Measurements from ENCODE around the gene GAS7.

GAS7 gene

DNA sequence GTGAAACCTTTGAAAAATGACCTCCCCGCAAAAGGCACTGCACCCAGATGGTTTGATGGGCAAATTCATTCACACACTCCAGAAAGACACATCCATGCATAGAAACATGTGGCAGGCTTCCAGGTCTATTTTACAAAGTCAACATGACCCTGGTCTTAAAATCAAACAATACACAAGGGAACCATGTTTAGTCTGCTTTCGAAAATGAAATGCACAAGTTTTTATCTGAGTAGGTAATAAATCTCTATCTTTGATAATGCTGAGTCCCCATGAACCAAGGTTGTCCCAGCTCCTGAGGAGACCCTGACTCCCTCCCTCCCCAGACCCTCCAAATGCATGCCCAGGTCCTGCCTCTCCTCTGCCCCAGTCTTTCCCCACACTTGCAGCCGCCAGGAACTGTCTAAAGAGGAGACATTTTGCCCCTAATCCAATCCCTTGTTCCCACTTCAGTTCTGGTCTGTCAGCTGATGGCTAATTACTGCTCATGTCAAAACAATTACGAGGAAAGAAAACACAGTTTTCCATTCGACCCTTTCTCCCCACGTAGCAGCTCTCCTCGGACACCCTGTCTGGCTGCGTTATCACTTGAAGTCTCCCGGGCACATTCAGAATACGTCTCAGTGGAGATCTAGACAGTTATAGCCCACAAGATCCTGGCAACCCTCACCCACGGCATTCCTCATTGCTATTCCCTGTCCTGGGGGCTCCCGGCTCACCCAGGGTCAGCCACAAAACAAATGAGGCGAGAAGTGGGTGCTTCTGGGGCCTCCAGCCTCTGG, 224.5 kb downstream of the GAS7 start:
- DNase-seq: no peak

DNA sequence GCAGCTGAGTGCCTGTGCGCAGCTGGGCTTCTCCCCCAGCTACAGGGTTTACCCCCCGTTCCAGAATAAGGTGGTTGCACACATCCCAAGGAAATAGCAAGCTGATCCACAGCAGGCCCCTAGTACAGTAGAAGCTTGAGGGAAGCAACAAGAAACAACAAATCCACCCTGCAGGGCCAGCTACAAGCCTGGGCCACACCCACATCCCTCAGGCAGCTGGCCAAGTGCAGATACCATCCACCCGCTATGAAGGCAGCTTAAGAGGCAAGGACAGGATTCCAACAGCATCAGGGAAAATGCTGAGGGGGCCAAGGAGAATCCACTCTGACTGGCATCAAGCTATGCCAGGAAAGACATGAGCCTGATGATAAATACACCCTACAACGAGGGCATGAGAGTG, 226.4 kb downstream of the GAS7 start:
- DNase-seq: peak; percentile 21

DNA sequence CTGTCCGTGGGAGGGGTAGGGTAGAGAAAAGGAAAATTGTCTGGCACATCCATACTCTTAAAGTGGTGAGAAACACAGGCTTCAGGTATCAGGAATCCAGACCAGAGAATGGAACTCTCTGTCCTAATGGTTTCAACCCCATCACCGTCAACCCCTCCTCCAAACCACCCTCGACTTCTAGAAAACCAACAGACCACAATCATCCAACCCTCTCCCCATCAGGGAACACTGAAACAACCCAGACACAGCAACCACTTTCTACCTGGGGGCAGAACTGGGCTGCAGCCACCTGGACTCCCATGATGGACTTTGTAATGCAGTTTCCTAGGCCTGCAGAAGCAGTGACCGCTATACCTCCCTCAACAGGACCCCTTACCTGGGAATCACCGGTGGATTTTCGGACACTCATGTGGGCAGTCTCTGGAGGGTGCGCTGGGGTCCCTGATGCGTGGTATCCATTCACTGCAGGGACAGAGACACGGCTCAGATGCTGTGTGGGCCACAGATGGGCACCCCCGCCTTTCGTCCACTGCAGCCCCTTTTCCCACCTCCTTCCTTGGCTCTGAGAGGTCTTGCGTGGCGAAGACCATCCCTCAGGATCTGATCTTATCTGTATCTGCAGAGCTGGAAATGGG, 229.0 kb downstream of the GAS7 start:
- no peak for DNase-seq

DNA sequence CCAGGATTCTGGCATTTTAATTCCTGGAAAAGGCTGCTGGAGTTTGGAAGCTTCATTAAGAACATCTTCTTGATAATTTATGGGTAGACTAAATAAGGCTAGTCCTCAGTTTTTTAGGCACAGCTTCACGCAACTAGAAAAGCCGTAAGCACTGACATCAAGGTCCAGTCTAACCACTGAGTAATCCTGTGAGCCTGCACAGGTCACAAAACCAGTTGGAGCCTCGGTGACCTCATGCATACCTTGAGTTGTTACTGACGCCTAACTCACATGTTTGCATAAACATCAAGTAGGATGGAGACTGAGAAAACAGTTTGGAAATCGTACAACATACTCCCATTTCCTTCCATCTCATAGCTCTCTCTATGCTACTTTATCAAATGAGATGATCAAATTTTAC, 229.5 kb downstream of the GAS7 start:
- DNase-seq: no peak

DNA sequence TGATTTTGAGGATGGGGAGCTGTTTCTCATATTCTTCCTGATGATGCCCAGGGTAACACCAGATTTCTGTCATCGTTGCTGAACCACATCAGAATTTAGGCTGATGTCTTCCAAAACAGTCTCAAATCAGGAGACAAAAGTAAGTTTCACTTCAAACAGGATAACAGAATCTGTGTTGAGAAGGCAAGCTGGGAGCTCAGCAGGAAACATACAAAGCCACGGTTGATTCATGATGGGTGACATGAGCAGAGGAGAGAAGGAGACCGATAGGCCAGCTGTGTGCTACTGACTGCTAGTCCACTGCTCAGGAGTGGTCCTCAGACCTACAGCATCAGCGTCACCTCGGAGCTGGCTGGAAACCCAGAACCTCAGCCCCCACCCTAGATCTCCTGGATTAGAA, 230.4 kb downstream of the GAS7 start:
- DNase-seq: no peak

DNA sequence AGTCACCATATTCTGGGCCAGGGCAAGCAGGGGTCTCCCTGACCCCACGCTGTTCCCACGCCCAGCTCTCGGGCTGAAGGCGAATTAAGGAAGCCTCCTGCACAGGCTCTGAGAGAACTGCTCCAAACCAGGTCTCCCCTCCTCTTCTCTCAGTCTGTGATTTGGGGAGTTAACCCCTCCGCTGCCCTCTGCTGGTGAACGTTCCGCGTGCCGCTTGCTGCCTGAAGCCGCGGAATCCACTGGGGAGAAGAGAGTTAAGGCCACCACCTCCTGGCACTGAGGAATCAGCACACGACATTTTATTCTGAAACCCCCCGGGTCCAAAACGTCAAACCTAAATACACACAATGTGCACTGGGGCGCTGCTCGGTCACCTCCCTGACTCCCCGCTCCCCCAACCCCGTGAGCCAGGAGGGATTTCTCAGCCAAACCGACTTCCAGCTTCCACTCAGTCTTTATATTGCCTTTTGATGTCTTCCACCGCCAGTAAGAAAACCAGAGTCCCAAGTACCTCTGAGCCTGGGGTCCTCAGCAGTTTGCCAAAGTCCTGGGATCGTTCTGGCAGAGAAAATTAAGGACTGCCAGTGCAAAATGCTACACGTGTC, 238.9 kb downstream of the GAS7 start:
- peak; percentile 42 for DNase-seq

DNA sequence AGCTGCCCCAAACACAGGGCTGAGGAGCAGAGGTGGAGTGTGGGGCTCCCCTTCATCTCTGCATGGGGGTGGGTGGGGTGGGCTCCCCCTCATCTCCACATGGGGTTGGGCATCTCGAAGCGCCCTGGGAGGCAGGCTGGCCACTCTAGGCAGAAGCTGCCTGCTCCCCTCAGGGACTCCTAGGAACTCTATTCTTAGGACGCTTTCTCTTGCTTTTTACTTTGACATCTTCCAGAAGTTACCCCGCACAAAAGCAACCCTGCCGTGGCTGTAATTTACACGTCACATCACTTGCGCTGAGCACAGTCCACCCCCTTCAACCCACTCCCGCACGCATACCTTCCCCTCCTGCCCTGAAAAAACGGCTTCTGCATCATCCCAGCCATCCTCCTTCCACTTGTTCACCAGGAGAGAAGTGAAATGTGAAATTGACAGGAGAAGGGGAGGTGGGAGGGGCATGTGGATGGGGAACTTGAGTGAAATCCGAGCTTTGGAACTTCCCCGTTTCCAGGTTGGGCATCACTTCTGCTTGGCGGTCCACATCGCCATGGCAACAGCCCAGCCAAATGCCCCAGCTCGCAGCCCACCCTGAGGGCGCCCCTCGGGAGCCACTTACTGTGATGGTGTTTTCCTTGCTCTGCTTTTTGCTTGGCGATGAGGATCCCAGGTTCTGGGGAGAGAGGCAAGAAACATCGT, 239.7 kb downstream of the GAS7 start:
- DNase-seq: no peak

DNA sequence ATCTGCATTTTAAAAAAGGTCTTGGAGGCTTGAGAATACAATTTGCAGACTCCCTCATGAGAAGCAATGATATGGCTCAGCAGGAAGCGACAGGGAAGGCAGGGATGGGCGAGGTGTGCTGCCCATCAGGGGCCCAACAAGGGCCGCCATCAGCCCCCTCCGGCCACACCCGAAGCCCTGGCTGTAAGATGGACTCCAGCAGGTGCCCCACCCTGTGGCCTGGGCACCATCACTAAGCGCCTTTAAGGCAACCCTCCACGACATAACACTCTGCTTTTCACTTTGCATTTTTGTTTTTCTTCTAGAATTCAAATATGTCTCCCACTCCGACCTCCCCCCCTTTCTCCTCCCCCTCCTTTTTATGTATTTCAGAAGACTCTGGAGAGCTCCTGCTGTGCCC, 241.2 kb downstream of the GAS7 start:
- no peak for DNase-seq

DNA sequence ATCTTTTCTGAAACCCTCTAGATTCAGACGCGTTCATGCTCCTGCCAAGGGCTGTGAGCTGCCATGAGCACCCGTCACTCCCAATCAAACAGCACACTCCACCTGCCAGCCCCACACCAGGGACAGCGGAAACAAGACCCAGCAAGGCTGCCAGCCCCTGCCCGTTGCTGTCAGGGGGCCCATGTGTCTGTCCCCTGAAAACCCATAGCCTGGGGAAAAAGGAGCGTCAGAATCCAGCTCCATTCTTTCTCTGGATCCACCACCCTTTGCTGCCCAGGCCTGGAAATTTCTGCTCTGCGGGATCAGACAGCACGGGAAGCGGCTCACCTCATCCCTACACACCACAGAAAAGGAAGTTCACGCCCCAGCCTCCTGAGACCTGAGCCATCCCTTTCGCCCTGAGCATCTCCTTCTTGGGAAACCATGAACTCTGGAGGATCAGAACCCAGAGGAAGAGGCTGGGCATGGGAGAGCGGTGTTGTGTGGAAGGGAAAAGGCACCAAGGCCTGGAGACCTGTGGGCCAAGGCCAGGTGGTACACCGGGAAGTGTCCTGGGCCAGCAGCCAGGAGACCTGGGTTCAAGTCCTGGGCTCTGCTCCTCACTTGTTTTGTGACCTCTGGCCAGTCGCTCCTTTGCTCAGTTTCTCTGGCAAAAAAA, 241.8 kb downstream of the GAS7 start:
- DNase-seq: no peak

DNA sequence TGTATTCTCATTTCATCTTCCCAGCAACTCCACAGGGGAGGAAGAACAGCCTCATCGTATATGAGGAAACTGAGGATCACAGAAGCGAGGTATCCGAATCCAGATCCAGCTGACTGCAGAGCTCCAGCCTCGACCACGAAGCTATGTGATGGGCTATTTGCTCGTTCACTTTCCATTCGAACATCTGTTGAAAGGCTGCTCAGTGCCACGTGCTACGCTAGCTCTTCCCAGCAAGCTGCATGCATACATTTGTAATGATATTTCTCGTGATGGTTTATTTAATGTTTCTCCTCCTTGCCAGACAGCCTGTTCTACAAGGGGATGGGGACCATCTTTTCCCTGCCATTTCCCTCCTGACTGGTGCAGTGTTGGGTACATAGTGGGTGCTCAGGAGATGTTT, 244.9 kb downstream of the GAS7 start:
- DNase-seq: no peak

DNA sequence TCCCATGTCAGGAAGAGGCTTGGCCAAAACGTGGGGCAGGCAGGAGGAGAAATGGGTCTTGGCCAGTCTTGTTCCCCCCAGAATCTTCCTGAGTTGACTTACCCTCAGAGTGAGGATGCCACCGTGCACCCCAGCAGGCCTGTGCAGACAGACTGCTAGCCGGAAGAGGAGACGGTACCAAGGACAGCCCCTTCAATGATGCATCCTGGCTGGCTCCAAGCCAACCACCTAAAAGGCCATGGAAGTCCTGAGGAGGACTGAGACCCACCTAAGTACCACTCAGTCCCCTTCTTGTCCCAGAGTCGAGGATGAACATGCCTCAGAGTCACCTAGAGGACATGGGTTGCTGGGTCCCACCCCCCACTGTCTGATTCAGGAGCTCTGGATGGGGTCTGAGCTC, 246.6 kb downstream of the GAS7 start:
- DNase-seq: no peak

DNA sequence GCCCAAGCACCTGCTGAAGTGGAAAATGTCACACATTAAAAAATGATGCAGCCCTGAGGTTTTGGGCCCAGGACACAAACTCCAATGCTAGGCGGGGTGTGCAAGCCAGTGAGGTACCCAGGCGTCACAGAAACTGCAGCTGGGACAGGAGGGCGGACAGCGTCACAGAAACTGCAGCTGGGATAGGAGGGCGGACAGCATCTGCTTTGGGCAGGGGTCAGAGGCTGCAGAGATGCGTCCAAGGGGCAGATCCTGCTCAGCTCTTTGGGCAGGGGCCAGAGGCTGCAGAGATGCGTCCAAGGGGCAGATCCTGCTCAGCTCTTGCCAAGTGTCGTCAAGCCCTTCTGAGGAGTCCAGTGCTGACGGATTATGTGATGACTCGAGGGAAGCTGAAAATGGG, 249.5 kb downstream of the GAS7 start:
- no peak for DNase-seq

DNA sequence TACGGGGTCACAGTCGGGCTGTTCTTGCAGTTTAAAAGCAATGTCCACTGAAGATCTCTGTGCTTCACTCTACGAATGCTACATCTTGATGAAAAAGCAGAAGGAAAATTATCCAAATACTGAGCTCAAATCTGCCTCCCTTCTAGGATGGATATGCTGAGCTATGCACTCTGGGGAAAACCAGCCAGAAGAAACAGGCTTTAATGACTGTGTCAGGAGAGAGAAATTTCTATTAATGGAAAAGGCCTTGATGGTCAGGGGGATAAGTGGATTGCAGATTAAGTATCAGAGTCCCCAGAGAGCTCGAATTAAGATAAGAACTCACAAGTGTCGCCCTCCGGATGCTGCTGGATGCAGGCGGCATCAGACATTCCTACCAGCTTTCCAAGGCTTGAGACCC, 253.7 kb downstream of the GAS7 start:
- DNase-seq: no peak

DNA sequence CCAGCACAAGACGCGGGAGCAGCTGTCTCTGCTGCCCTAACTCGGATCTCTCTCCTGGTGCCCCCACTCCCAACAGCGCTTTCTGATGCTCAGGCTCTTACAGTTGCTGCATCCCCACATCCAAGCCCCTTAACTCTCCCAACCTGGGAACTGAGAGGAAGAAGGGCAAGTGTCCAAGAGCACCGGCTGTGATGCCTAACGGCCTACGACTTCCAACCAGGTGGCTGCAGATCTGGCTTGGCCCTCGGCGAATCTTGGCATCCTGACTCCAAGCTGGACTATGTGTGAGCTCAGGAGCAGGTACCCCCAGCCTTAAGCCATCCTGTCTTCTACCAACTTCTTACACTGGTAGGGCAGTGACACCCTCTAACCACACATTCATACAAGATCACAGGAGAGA, 255.1 kb downstream of the GAS7 start:
- no peak for DNase-seq

DNA sequence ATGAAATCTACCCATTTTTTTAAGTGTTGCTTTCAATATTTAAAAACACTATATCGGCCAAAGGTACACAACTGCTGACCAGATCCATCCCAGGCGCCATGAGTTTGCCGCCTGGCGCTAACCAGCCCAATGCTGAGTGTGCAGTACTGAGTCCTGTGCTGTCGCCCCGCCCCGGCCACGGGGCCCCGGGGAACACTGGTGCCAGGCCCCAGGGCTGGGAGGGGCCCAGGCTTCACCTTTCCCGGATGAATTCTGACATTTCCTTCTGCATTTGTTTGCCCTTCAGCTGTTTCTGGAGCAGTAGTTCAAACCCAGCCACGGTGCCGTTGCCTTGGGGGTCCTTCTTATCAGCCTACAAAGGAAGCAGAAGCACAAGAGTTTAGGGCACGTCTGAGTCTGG, 255.5 kb downstream of the GAS7 start:
- DNase-seq: no peak

DNA sequence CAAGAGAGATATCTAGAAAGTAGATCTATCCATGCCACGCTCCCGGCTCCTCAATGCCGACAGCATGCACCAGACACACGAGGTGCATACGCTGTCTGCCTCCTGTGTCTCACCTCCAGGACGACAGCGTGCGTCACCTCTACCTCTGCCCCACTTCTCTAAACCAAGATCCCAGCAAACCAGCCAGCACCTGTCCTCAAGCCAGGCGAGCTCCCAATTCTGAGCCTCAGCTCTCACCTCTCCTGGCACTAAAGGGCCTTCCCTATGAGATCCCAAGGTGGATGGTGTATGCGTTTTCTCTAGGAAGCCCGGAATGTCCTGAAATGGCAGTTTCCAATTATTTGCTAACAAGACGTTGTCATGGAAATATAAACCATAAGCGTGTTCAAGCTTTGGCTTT, 257.1 kb downstream of the GAS7 start:
- no peak for DNase-seq

DNA sequence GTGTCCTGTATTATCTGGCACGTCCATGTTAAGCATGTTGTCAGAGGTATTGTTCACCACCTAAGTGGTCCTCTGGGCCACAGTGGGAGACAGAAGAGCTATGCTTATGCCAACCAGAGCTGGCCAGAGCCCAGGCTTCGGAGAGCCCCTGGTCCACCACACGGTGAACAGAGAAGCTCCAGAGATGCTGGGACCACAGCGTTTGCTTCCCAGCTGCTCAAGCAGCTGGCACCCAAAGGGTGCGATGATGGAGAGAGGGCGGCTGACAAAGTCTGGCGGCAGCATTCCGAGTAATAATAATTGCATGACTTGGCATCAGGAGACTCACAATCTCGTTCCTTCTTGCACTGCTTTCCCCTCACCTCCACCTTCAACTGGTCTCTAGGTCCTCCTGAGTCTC, 257.6 kb downstream of the GAS7 start:
- DNase-seq: no peak

DNA sequence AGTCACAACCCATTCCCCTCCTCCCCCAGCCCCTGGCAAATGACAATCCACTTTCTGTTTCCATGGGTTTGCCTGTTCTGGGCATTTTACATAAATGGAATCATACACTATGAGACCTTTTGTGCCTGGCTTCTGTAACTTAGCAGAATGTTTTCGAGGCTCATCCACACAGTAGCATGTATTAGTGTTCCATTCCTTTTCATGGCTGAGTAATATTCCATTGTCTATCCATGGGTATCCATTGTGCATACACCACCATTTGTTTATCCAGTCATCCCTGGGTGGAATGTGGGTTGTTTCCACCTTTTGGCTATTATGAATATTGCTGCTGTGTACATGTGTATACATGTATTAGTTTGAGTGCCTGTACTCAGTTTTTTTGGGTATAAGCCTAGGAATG, 259.6 kb downstream of the GAS7 start:
- DNase-seq: no peak

DNA sequence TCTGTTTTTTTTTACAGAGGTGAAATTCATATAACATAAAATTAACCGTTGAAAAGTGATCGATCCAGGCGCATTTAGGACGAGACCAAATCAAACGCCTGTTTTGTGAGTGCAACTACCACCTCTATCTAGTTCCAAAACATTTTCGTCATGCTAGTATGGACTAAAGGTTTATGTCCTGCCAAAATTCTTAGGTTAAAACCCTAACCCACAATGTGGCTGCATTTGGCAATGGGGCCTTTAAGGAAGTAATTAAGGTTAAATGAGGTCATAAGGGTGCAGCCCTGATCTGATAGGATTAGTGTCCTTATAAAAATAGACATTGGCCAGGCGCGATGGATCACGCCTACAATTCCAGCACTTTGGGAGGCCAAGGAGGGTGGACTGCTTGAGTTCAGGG, 260.5 kb downstream of the GAS7 start:
- DNase-seq: no peak

DNA sequence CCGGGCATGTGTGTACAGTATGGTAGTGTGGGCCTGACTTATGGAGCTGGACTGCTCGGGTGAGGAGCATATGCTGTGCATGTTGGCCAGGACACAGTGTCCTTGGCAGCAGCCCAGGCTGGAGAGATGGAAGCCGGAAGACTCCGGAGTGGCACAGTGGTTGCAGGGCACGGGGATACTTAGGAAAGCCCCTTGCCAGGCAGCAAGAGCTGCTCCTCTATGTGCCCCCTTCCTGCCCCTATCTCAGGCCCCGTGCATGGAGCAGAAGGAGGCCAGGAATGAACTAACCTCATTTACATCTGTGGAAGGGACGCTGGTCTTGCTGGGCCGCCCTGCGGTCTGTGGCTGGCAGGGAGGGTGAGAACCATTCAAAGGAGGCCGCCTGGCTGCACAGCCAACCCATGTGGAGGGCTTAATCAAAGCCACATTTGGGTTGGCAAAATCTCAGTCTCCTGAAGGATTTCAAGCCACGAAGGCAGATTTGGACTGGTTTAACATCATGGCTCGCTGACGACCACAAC, 261.1 kb downstream of the GAS7 start:
- DNase-seq: no peak

DNA sequence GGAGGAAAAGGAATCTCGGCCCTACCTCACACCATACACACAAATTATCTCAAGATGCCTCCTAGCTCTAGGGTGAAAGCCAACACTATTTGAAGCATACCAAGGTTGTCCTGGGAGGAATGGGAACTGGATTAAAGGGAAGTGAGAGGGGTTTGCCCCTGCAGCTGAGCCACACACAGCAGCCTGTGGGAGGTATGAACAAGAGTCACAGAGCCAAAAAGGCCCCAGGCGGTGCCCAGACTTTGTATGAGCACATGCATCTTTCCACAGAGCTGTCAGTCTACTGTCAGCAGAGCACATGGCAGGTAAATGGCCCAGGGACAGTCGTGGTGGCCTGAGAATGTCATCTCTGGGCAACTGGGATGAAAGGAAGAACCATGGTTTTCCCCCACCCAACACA, 262.3 kb downstream of the GAS7 start:
- DNase-seq: no peak

DNA sequence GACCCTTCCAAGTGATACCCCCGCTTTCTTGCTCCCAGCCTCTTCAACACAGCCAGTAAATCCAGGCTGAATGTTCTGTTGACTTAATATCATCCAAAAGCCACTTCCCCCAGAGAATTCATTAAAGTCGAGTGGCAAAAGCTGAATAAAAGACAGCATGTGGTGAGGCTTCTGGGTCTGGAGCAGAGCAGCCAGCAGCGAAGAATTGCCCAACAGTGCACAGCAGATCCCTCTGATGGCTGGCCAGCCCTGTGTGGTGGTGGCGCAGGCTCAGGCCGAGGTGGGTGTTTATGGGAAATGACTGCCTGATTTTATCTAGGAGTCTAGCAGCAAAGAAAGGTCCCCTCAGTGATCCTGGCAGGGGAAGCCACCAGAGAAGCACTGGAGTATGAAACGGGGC, 263.0 kb downstream of the GAS7 start:
- DNase-seq: no peak

DNA sequence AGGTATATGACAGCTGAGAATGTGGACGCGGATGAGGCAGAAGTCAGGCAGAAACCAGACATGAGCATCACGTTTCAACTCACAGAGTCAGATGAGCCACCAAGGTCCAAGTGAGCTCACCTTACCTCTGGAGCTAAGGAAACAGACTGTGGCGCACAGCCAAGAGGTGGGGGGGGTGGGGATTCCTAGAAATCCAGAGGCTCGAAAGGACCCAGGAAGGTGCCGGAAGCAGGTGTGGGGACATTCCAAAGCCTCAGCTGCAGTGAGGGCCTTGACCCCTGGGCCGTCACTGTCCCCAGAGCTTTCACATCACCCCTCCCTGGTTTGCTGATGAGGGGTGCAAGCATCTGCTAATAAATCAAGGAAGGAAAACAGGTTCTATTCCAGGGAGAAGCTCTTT, 264.1 kb downstream of the GAS7 start:
- DNase-seq: no peak
